Astrocyte of the cerebellum (primary cell): Measurements from ENCODE around the gene IGFBP2.
A peak's percentile ranks its signal among the peaks of the same experiment; 100 is the strongest.

Experiments
- DNase-seq: peaks from one replicate; pipeline ENCODE4 v3.0.0-alpha.2; 2011; ENCODE audit warnings: low read depth
- H3K4me3 ChIP-seq: 2 replicates; pipeline ENCODE4 v1.5.1; 2011; ENCODE audit warnings: mild to moderate bottlenecking, low read depth, low read length, moderate library complexity
- in situ Hi-C: cut with HindIII; loops from 2 replicates; pipeline ENCODE4 v1.10.0; 2017; ENCODE audit warnings: low sequenced_read_pairs
- TF ChIP-seq, protein P1 (sequence below): IDR thresholded peaks from 2 replicates; pipeline ENCODE4 v1.5.1; 2012; ENCODE audit warnings: low read length, low read depth, moderate library complexity, mild to moderate bottlenecking; ENCODE audit errors: missing control alignments

The IGFBP2 gene

DNA sequence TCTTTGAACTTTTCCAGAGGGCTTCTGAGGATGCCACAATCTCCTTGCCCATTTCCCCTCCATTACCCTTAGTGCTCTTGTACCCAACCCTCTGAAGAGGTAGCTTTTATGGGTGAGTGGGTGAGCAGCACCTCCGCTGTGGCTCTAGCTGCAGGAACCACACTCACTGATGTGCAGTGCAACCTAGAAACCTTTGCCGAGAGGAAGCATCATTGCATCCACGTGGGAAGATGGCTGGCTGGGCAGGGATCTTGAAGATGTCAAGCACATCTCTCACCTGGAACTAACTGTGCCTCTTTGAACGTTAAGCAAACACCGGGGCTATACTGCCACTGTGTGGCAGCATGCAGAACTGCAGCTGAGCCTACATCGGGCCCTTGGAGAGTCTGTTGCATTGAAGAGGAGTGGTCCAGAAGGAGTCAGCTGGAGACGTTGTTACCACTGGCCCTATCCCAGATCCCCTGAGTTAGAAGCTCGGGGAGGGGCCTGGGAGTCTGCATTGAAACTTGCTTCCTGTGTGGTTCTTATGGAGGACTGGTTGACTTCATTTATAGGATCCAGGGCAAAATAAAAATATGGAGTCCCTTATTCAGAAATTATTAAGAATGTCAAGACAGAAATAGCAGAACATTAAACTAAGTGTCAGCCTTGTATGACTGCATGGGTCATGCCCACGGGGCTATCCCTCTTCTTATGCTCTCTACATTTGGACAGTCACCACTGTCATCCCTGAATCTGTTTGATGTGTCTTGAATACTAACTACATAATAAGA lies 33.4 kb downstream of the IGFBP2 start:
- TF ChIP-seq, protein P1, sequence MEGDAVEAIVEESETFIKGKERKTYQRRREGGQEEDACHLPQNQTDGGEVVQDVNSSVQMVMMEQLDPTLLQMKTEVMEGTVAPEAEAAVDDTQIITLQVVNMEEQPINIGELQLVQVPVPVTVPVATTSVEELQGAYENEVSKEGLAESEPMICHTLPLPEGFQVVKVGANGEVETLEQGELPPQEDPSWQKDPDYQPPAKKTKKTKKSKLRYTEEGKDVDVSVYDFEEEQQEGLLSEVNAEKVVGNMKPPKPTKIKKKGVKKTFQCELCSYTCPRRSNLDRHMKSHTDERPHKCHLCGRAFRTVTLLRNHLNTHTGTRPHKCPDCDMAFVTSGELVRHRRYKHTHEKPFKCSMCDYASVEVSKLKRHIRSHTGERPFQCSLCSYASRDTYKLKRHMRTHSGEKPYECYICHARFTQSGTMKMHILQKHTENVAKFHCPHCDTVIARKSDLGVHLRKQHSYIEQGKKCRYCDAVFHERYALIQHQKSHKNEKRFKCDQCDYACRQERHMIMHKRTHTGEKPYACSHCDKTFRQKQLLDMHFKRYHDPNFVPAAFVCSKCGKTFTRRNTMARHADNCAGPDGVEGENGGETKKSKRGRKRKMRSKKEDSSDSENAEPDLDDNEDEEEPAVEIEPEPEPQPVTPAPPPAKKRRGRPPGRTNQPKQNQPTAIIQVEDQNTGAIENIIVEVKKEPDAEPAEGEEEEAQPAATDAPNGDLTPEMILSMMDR = peak; percentile 97
- no peak overlapping the region for H3K4me3 ChIP-seq
- peak; percentile 58 for DNase-seq
- in situ Hi-C loops = no loop called here

- in situ Hi-C loops = no loop called here
- TF ChIP-seq, protein P1 = no peak
- no peak overlapping the region for H3K4me3 ChIP-seq
- DNase-seq = no peak
Observed at GRCh38 chr2:216670266-216671080, 37.3 kb downstream of the IGFBP2 start.

GRCh38 chr2:216671081-216671411 lies 37.8 kb downstream of the IGFBP2 start:
- TF ChIP-seq, protein P1 = no peak
- no peak overlapping the region for H3K4me3 ChIP-seq
- no peak for DNase-seq
- in situ Hi-C loops = no loop called here

GRCh38 chr2:216671791-216672343 lies 38.6 kb downstream of the IGFBP2 start:
- H3K4me3 ChIP-seq = no peak overlapping the region
- TF ChIP-seq, protein P1 = no peak
- DNase-seq = no peak
- in situ Hi-C loops = no loop called here

- no peak for DNase-seq
- in situ Hi-C loops = no loop called here
- TF ChIP-seq, protein P1 = no peak
- no peak overlapping the region for H3K4me3 ChIP-seq
Observed at GRCh38 chr2:216672466-216672865, 39.2 kb downstream of the IGFBP2 start.

DNA sequence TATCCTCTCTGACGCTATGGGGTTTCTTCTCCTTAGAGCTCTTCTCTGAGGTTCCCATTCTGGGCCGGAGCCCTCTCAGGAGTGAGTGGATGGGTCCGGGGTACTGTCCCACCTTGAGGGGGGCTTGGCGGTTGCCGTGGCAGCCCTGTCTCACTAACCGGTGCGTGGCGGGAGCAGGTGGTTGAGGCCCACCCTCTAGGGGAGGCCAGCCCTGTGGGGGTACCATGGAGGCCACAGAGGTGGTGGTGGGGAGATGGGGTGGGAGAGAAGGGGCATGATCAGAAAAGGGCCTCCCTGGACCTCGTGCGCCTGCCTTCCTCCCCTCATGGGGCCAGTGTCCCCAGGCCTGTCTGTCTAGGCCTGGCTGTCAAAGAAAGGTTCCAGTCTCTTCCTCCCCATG lies 39.8 kb downstream of the IGFBP2 start:
- in situ Hi-C loops = no loop called here
- H3K4me3 ChIP-seq = no peak overlapping the region
- no peak for DNase-seq
- TF ChIP-seq, protein P1 = no peak
